Left renal cortex interstitium (tissue), 4 donors: ENCODE measurements around the gene SLC49A4. TPM values are rescaled to one million over a fixed set of nuclear protein-coding genes. Genes with fewer than 3 reads are reported as not detected.

Experiments
- DNase-seq, 4 donors: peaks; one replicate each; pipeline ENCODE4 v3.0.0-alpha.2; 2013; ENCODE audit warnings: low read depth in 4 of 4, low spot score in 2 of 4, missing footprints in 1 of 4
- polyA plus RNA-seq, 4 donors: library from polyadenylated mRNA; unstranded; fragments of 120-200 nt; gene quantifications; one replicate each; pipeline ENCODE4 v1.2.1, GENCODE V29; 2013; ENCODE audit not compliant: insufficient read length in 4 of 4

The SLC49A4 gene
- polyA plus RNA-seq, 4 donors, result 13.9 to 14.9 (median 14.7) TPM

GRCh38 chr3:122926811-122927210 lies 131.9 kb downstream of the SLC49A4 start:
- no peak for DNase-seq

GRCh38 chr3:122927726-122928125 lies 132.9 kb downstream of the SLC49A4 start:
- no peak for DNase-seq

GRCh38 chr3:122928396-122929187 lies 133.7 kb downstream of the SLC49A4 start:
- DNase-seq, result no peak

GRCh38 chr3:122929188-122930062 lies 134.6 kb downstream of the SLC49A4 start:
- no peak for DNase-seq

- no peak for DNase-seq
Measured at GRCh38 chr3:122930063-122930997, 135.5 kb downstream of the SLC49A4 start.

Other genes with a start within 250 kb of the SLC49A4 start
- 10 to 100 TPM; 14.5 to 18.6 (median 15.2) TPM for gene PARP9, start 230.8 kb upstream of the SLC49A4 start, polyA plus RNA-seq
- gene DTX3L, start 230.7 kb upstream of the SLC49A4 start, polyA plus RNA-seq, result 10 to 100 TPM; 12.9 to 13.8 (median 13.4) TPM
- gene PARP15, start 217.4 kb upstream of the SLC49A4 start, polyA plus RNA-seq, result under 1 TPM; 0.06 to 0.46 (median 0.30) TPM
- gene PARP14, start 114.2 kb upstream of the SLC49A4 start, polyA plus RNA-seq, result 10 to 100 TPM; 19.1 to 29.6 (median 26.6) TPM
- 10 to 100 TPM; 10.0 to 17.3 (median 13.2) TPM for gene HSPBAP1, start 1.2 kb upstream of the SLC49A4 start, polyA plus RNA-seq
- gene SEMA5B, start 232.7 kb downstream of the SLC49A4 start, polyA plus RNA-seq, result 10 to 100 TPM; 22.3 to 30.1 (median 25.6) TPM